ENCODE measurements around the gene TOB1.

DNA sequence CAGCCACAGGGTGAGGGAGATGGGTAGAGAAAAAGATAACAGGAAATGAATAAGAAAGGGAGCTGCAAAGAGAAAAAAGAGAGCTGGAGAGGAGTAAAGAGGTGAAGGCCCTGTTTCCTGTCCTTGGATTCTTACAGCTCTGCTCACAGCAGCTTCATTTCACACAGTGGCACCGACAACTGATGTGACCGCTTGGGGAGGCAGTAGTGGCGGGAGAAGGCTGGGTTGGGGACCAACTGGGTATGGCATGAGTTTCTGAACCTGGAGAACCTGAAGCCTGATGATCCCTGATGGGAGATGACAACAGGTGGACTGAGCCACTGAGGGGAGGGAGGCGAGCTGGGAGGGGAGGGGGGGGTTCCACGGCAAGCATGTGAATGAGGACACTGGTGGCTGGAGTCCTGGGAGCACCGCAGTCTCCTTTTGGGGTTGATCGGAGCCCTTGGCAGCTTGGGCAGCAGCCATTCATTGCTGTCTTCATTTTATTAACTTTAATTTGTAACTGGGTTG lies 34.3 kb upstream of the TOB1 start:
- TF ChIP-seq, protein P1, sequence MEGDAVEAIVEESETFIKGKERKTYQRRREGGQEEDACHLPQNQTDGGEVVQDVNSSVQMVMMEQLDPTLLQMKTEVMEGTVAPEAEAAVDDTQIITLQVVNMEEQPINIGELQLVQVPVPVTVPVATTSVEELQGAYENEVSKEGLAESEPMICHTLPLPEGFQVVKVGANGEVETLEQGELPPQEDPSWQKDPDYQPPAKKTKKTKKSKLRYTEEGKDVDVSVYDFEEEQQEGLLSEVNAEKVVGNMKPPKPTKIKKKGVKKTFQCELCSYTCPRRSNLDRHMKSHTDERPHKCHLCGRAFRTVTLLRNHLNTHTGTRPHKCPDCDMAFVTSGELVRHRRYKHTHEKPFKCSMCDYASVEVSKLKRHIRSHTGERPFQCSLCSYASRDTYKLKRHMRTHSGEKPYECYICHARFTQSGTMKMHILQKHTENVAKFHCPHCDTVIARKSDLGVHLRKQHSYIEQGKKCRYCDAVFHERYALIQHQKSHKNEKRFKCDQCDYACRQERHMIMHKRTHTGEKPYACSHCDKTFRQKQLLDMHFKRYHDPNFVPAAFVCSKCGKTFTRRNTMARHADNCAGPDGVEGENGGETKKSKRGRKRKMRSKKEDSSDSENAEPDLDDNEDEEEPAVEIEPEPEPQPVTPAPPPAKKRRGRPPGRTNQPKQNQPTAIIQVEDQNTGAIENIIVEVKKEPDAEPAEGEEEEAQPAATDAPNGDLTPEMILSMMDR (IDR thresholded peaks at IDR 0.05; ENCODE audit: borderline replicate concordance, extremely low read depth, low read length, poor library complexity, severe bottlenecking): no peak
- TF ChIP-seq EZH2 (IDR thresholded peaks at IDR 0.05; ENCODE audit: borderline replicate concordance, low read depth, low read length, severe bottlenecking): no peak
